Mucosa of rectum (tissue), 2 donors: ENCODE data around the gene PLD1.

Experiments used
- H3K27ac ChIP-seq, 2 donors: one replicate each; pipeline ENCODE4 v1.7.0; 2013; ENCODE audit warnings: inconsistent platforms in 2 of 2, low read depth in 2 of 2, low read length in 2 of 2
- H3K27me3 ChIP-seq, 2 donors: one replicate each; pipeline ENCODE4 v1.7.0; 2013; ENCODE audit warnings: low read length in 2 of 2; ENCODE audit not compliant: control insufficient read depth in 2 of 2, insufficient read depth in 2 of 2
- H3K36me3 ChIP-seq, 2 donors: one replicate each; pipeline ENCODE4 v1.7.0; 2013; ENCODE audit warnings: low read length in 2 of 2; ENCODE audit not compliant: control insufficient read depth in 2 of 2, insufficient read depth in 2 of 2
- H3K4me1 ChIP-seq, 2 donors: one replicate each; pipeline ENCODE4 v1.7.0; 2013; ENCODE audit warnings: low read length in 2 of 2, mild to moderate bottlenecking in 1 of 2; ENCODE audit not compliant: control insufficient read depth in 2 of 2, insufficient read depth in 2 of 2
- H3K4me3 ChIP-seq, 2 donors: one replicate each; pipeline ENCODE4 v1.7.0; 2013; ENCODE audit warnings: low read length in 2 of 2
- H3K9ac ChIP-seq, 2 donors: one replicate each; pipeline ENCODE4 v1.7.0; 2013; ENCODE audit warnings: low read length in 2 of 2, low read depth in 1 of 2, mild to moderate bottlenecking in 1 of 2
- H3K9me3 ChIP-seq, 2 donors: one replicate each; pipeline ENCODE4 v1.7.0; 2013; ENCODE audit warnings: low read length in 2 of 2; ENCODE audit not compliant: control insufficient read depth in 2 of 2
- donor health status: healthy.
- donor health status: Normal muscosa, but diverticular disease.

PLD1 gene

DNA sequence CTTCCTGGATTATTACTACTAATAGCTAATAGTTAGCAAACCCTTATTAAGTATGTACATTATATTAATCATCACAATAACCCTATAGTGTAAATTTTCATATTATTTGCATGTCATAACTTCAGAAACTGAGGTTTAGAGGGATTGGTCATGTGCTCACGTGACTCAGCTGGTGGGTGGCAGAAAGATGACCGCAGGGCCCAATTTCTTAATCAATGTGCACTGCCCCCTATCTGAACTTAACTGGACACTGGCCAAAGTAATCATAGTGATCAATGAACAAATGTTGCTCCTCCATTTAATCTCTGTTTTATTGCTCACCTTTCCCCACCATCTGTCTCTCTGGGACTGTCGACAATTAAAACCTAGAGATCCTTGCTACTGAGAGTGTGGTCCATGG, 52.2 kb downstream of the PLD1 start:
- Histone ChIP-seq H3K36me3 (no peaks in the 10 kb centered on the region), H3K4me3 (no peak overlapping the region), H3K9me3 (no peaks in the 10 kb centered on the region), H3K4me1 (peaks cover 3 to 12% of the 10 kb centered on the region in 2 donors), H3K9ac (no peak overlapping the region), H3K27ac (no peak overlapping the region), H3K27me3 (no peaks in the 10 kb centered on the region)

- Histone ChIP-seq H3K4me1 (peaks cover 3 to 17% of the 10 kb centered on the region in 2 donors), H3K9ac (no peak overlapping the region), H3K27me3 (no peaks in the 10 kb centered on the region), H3K4me3 (no peak overlapping the region), H3K27ac (no peak overlapping the region), H3K36me3 (no peaks in the 10 kb centered on the region), H3K9me3 (no peaks in the 10 kb centered on the region)
Measured at GRCh38 chr3:171757361-171758034, 52.8 kb downstream of the PLD1 start.

DNA sequence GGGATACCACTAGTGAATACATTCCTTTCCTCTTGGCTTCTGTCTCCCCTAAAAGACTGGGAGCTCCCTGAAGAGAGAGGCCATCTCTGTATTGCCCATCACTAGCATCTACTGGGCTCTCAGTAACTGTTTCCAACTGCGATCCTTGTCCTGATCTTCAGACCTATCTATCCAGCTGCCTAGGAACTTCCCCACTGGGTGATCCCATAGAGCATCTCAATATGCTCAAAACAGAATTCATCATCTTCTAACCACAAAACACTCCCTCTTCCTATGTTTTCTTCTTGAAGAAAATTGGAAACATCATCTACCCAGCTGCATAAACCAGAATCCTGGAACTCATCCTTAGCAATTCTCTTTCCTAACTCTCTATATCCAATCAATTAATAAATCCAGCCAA, 54.6 kb downstream of the PLD1 start:
- H3K27ac ChIP-seq = no peak overlapping the region
- no peaks in the 10 kb centered on the region for H3K27me3 ChIP-seq
- no peaks in the 10 kb centered on the region for H3K36me3 ChIP-seq
- H3K9me3 ChIP-seq = no peaks in the 10 kb centered on the region
- peaks cover 3 to 17% of the 10 kb centered on the region in 2 donors for H3K4me1 ChIP-seq
- H3K9ac ChIP-seq = no peak overlapping the region
- H3K4me3 ChIP-seq = no peak overlapping the region

DNA sequence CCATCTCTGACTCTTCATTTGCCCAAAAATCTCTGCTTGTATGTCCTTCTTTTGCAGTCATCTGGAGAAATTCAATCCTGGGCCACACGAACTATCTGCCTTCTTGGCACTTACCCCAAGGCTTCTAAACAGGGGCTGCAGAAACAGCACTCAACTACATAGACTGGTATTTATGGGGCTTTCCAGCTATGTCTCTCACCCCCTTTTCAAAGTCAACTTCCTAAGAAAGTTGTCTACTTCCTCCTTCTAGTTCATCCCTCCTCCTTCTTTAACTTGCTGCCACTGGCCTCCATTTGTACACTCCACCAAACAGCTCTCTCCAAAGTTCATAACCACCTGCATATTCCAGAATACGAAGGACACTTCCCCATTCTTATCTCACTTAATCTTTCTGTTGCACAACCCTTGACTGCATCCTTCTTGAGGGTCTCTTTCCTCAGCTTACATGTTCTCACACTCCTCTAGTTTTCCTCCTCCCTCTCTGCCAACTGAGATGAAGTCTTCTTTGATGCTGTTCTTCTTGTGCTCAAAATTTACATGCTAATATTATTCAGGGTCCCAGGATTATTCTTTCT, 55.2 kb downstream of the PLD1 start:
- Histone ChIP-seq H3K4me3 (no peak overlapping the region), H3K4me1 (peaks cover 0 to 17% of the 10 kb centered on the region in 2 donors), H3K36me3 (no peaks in the 10 kb centered on the region), H3K9me3 (no peaks in the 10 kb centered on the region), H3K9ac (no peak overlapping the region), H3K27me3 (no peaks in the 10 kb centered on the region), H3K27ac (no peak overlapping the region)

DNA sequence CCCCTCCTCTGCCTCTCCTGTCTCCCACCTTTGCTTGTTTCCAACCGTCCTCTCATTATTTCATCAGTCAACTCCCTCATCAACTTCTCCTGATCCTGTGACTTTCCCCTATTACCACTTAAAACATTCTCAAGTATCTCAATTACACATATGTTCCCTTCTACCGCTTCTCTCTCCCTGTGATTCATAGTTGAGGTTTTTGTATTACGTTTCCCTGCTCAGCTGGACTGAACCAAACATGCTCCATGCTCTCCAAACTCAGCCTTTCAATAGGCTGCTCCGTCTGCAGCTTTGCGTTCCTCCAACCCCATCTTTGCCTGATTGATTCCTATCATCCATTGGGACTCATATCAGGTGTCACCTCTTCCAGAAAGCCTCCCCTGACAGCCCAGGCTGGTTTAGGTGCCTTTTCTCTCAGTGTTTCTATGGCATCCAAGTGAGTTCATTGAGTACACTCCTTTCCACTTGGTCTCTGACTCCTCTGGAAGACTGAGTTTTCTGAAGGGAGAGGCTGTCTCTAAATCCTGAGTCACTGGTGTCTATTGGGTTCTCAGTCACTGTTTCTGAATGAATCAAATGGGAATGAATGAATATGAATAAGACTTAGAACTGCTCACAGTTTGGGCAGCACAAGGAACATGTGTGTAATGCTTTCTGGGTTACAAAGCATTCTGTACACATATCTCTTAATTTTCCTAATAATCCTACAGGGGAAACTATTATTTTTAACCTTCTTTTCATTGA, 56.4 kb downstream of the PLD1 start:
- no peak overlapping the region for H3K9ac ChIP-seq

DNA sequence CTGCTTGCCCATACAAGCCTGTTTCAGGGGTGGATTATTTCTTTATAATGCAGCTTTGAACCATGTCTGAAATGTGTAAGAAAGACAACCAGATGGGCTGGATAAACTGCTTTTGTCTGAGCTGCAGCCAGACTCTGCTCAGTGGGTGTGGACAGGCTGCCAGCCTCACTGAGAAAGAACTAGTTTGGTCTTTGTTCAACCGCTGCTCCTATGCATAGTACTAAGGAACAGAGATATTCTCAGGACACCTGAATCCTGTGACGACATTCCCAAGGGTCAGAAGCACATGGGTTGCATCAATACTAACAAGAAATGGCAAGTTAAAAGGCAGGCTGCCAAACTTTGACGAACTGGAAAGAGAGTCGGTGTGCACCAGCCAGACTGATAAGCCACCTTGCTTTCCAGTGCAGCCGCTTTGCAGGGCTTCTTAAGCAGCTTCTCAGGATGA, 57.2 kb downstream of the PLD1 start:
- Histone ChIP-seq H3K4me3 (no peak overlapping the region), H3K9me3 (no peaks in the 10 kb centered on the region), H3K27me3 (no peaks in the 10 kb centered on the region), H3K4me1 (peaks cover 0 to 17% of the 10 kb centered on the region in 2 donors), H3K27ac (no peak overlapping the region), H3K36me3 (no peaks in the 10 kb centered on the region), H3K9ac (no peak overlapping the region)

More for the DNA sequence above, 56.4 kb downstream of the PLD1 start:
- Histone ChIP-seq H3K27ac (no peak overlapping the region), H3K9me3 (no peaks in the 10 kb centered on the region), H3K4me1 (peaks cover 0 to 17% of the 10 kb centered on the region in 2 donors), H3K4me3 (no peak overlapping the region), H3K27me3 (no peaks in the 10 kb centered on the region), H3K36me3 (no peaks in the 10 kb centered on the region)

DNA sequence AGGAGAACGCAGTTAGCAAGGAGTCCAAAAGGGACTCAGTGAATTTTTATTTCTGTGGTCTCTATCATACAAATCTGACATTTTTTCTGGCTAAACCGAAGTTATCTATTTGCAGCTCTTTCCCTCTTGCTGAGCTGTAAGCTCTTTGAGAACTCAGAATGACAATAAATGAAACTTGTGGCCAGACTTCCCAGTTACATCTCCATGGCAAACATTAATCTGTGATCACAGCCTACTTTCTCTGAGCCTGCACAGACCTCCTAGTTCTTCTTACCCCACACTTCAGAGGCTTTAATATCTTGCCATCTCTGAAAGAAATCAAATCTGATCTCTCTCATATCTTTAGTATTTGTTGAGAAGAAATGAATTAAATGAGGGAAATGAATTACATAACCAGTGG, 58.0 kb downstream of the PLD1 start:
- no peak overlapping the region for H3K27ac ChIP-seq
- no peaks in the 10 kb centered on the region for H3K27me3 ChIP-seq
- H3K36me3 ChIP-seq = no peaks in the 10 kb centered on the region
- no peak overlapping the region for H3K4me3 ChIP-seq
- no peaks in the 10 kb centered on the region for H3K9me3 ChIP-seq
- no peak overlapping the region for H3K9ac ChIP-seq
- peaks cover 0 to 17% of the 10 kb centered on the region in 2 donors for H3K4me1 ChIP-seq

GRCh38 chr3:171749124-171749523, 61.2 kb downstream of the PLD1 start:
- no peaks in the 10 kb centered on the region for H3K27me3 ChIP-seq
- H3K9me3 ChIP-seq = no peaks in the 10 kb centered on the region
- H3K27ac ChIP-seq = no peak overlapping the region
- H3K4me1 ChIP-seq = peaks cover 0 to 13% of the 10 kb centered on the region in 2 donors
- no peaks in the 10 kb centered on the region for H3K36me3 ChIP-seq
- H3K9ac ChIP-seq = no peak overlapping the region
- H3K4me3 ChIP-seq = no peak overlapping the region

- H3K9me3 ChIP-seq = no peaks in the 10 kb centered on the region
- H3K4me3 ChIP-seq = no peak overlapping the region
- no peak overlapping the region for H3K27ac ChIP-seq
- peaks cover 0 to 7% of the 10 kb centered on the region in 2 donors for H3K4me1 ChIP-seq
- H3K27me3 ChIP-seq = no peaks in the 10 kb centered on the region
- H3K9ac ChIP-seq = no peak overlapping the region
- no peaks in the 10 kb centered on the region for H3K36me3 ChIP-seq
Measured at GRCh38 chr3:171748064-171748924, 62.0 kb downstream of the PLD1 start.
